Measurements from ENCODE around the gene CELSR3. TPM values are rescaled to one million over a fixed set of nuclear protein-coding genes. Genes with fewer than 3 reads are reported as not detected.

Gene CELSR3
- total and polyA plus RNA-seq, 2 of the 4 experiments (the other 2 are of a cell fraction): 0.18 to 0.63 TPM

DNA sequence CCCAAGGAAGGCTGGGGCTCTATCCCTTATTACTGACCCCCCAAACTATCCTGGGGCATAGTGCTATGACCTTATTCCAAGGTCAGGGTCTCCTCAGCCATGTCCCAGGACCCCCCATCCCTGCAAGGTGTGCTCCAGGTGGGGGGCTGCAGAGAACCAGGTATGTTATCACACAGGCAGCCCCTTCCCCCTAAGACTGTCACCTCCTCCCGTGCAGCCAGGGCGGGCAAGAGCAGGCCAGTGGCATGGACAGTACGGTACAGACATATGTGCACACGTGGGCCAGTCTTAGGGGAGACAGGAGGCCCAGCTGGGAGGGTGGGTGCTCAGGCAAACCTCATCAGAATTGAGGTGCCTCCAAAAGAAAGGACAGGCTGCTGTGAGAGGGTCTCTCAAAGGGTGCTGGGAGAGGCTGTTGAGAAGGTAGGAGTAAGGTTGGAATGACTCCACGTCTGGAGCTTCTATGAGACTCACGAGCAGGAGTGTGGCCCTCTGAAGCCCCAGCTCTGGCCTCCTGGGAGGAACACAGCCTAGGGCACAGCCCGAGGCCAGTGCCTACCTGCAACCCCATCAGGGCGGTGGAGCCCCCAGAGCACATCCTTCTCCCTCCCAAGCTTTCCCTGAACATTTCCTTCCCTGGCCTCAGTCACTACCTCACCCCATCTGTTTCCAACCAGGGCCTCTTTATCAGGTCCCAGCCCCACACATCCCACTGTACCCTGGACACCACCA, 65.8 kb downstream of the CELSR3 start:
- H3K36me3 ChIP-seq (ENCODE audit: control insufficient read depth, insufficient read depth, low read length): peaks cover 46% of the 10 kb centered on the region
- peak overlapping the region; percentile 97; the same call in 2 of the 3 replicates for H2BK15ac ChIP-seq (ENCODE audit: low read depth, low read length)
- no peak for ATAC-seq (ENCODE audit: low read depth)
- peak overlapping the region; percentile 76 for H3K56ac ChIP-seq (ENCODE audit: extremely low read depth, insufficient read depth, low read length)
- intact Hi-C loops (cut with micrococcal nuclease): no loop called here
- H2BK20ac ChIP-seq (ENCODE audit: low read depth, low read length): peak overlapping the region; percentile 99
- 100% methylated on average over 3 of the region's 8 CpGs; no CpG with 5 or more reads in 1 of the 2 experiments for WGBS, 2 experiments (ENCODE audit: extremely low coverage in 2 of 2, insufficient read length in 1 of 2)
- H3K4me3 ChIP-seq (ENCODE audit: insufficient read depth, low read depth, low read length): no peak overlapping the region
- H4K91ac ChIP-seq (ENCODE audit: insufficient read depth, low read depth, low read length): peak overlapping the region; percentile 98
- dilution Hi-C loops (cut with HindIII; ENCODE audit: low sequenced_read_pairs, unreplicated experiment): no loop called here
- H4K20me1 ChIP-seq (ENCODE audit: insufficient read depth, low read length): peaks cover 19% of the 10 kb centered on the region
- H3K27me3 ChIP-seq (ENCODE audit: control insufficient read depth, insufficient read depth, low read length): no peaks in the 10 kb centered on the region
- no peaks in the 10 kb centered on the region for H3K9me3 ChIP-seq (ENCODE audit: control insufficient read depth, insufficient read depth, low read length)
- DNase-seq: no peak
- in situ Hi-C loops (cut with MboI; ENCODE audit: low sequenced_read_pairs): no loop called here
- H3K4ac ChIP-seq (ENCODE audit: low read depth, low read length): peak overlapping the region; percentile 99
- peaks cover 54% of the 10 kb centered on the region for H3K4me1 ChIP-seq (ENCODE audit: control insufficient read depth, insufficient read depth, low read length)
- peak overlapping the region; percentile 100 for H2AK5ac ChIP-seq (ENCODE audit: low read depth, low read length)
- peak overlapping the region; percentile 85 for H3K18ac ChIP-seq (ENCODE audit: low read depth, low read length)
- TF ChIP-seq MXI1 (IDR thresholded peaks at IDR 0.05; ENCODE audit: borderline replicate concordance, low read depth, low read length) (no peak), POLR2A (IDR thresholded peaks at IDR 0.05; ENCODE audit: low read depth, low read length) (no peak), BHLHE40 (IDR thresholded peaks at IDR 0.05; ENCODE audit: low read depth, low read length) (no peak), RCOR1 (IDR thresholded peaks at IDR 0.05; ENCODE audit: insufficient replicate concordance, low read length) (no peak), MAFK (IDR thresholded peaks at IDR 0.05; ENCODE audit: low read depth, low read length) (no peak), RFX5 (IDR thresholded peaks at IDR 0.05; ENCODE audit: low read depth, low read length) (no peak), CHD1 (IDR thresholded peaks at IDR 0.05; ENCODE audit: low read depth, low read length) (no peak), FOS (IDR thresholded peaks at IDR 0.05; ENCODE audit: low read depth, low read length) (no peak), NFE2L2 (IDR thresholded peaks at IDR 0.05; ENCODE audit: low read depth, low read length) (no peak), CEBPB (IDR thresholded peaks at IDR 0.05; ENCODE audit: low read depth, low read length) (no peak), RAD21 (IDR thresholded peaks at IDR 0.05; ENCODE audit: low read length) (no peak), SMC3 (IDR thresholded peaks at IDR 0.05; ENCODE audit: low read depth, low read length) (no peak)
- TF ChIP-seq, protein P1, sequence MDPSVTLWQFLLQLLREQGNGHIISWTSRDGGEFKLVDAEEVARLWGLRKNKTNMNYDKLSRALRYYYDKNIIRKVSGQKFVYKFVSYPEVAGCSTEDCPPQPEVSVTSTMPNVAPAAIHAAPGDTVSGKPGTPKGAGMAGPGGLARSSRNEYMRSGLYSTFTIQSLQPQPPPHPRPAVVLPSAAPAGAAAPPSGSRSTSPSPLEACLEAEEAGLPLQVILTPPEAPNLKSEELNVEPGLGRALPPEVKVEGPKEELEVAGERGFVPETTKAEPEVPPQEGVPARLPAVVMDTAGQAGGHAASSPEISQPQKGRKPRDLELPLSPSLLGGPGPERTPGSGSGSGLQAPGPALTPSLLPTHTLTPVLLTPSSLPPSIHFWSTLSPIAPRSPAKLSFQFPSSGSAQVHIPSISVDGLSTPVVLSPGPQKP (IDR thresholded peaks at IDR 0.05; ENCODE audit: borderline replicate concordance, low read depth, low read length): no peak
- TF ChIP-seq, protein P2, sequence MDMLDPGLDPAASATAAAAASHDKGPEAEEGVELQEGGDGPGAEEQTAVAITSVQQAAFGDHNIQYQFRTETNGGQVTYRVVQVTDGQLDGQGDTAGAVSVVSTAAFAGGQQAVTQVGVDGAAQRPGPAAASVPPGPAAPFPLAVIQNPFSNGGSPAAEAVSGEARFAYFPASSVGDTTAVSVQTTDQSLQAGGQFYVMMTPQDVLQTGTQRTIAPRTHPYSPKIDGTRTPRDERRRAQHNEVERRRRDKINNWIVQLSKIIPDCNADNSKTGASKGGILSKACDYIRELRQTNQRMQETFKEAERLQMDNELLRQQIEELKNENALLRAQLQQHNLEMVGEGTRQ (IDR thresholded peaks at IDR 0.05; ENCODE audit: low read depth, low read length): no peak
- TF ChIP-seq, protein P3, sequence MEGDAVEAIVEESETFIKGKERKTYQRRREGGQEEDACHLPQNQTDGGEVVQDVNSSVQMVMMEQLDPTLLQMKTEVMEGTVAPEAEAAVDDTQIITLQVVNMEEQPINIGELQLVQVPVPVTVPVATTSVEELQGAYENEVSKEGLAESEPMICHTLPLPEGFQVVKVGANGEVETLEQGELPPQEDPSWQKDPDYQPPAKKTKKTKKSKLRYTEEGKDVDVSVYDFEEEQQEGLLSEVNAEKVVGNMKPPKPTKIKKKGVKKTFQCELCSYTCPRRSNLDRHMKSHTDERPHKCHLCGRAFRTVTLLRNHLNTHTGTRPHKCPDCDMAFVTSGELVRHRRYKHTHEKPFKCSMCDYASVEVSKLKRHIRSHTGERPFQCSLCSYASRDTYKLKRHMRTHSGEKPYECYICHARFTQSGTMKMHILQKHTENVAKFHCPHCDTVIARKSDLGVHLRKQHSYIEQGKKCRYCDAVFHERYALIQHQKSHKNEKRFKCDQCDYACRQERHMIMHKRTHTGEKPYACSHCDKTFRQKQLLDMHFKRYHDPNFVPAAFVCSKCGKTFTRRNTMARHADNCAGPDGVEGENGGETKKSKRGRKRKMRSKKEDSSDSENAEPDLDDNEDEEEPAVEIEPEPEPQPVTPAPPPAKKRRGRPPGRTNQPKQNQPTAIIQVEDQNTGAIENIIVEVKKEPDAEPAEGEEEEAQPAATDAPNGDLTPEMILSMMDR (conservative IDR thresholded peaks at IDR 0.05; ENCODE audit: low read depth, low read length): no peak
- CTCF ChIA-PET: interaction anchor here (0.9 kb wide), 1 partner anchor 39 kb away, joined by 3 read pairs; no protein-coding TSS in a partner anchor
- H2BK5ac ChIP-seq (ENCODE audit: low read depth, low read length, poor library complexity, severe bottlenecking): peak overlapping the region; percentile 97
- no peak overlapping the region for H3K9ac ChIP-seq (ENCODE audit: low read depth, low read length)
- H2BK120ac ChIP-seq (ENCODE audit: low read depth, low read length): peak overlapping the region; percentile 85
- BruUV-seq (replicated peaks): no TSS peak
- peak overlapping the region; percentile 94 for H3K27ac ChIP-seq (ENCODE audit: insufficient read depth, low read length)
- peak overlapping the region; percentile 85 to 90 for H4K8ac ChIP-seq (ENCODE audit: low read depth in 2 of 2, low read length in 2 of 2)
- H2AFZ ChIP-seq (replicated peaks; ENCODE audit: low read length, poor library complexity): peak overlapping the region; percentile 87
- H3K14ac ChIP-seq (replicated peaks; ENCODE audit: low read depth, low read length): peak overlapping the region; percentile 87
- peak overlapping the region; percentile 72 for H4K5ac ChIP-seq (ENCODE audit: low read depth, low read length)
- H3K4me2 ChIP-seq (ENCODE audit: low read depth, low read length): no peak overlapping the region
- POLR2A ChIA-PET (ENCODE audit: unreplicated experiment): no interaction called here
- H3K9me1 ChIP-seq (ENCODE audit: insufficient read depth, low read length): peaks cover 59% of the 10 kb centered on the region
- H3K23ac ChIP-seq (ENCODE audit: low read depth, low read length): peak overlapping the region; percentile 89
- H2AK9ac ChIP-seq (replicated peaks; ENCODE audit: low read depth, low read length, poor library complexity): peak overlapping the region; percentile 99
- peaks cover 27 to 81% of the 10 kb centered on the region in 2 experiments for H3K79me1 ChIP-seq (ENCODE audit: low read depth in 1 of 2, low read length in 2 of 2)
